GM19372 (cell line): ENCODE results near the gene GTPBP6.
A peak's percentile ranks its signal among the peaks of the same experiment; 100 is the strongest.

Source experiments
- ATAC-seq: cut with Tn5 transposase; IDR thresholded peaks from one replicate; pipeline ENCODE4 v1.9.1; 2021; ENCODE audit warnings: mild to moderate bottlenecking, low read depth, moderate library complexity; ENCODE audit not compliant: unreplicated experiment

Gene GTPBP6

GRCh38 chrX:318739-319578, at the start of gene GTPBP6:
TSS of gene GTPBP6 (minus strand) at chrX:318796. CDS start at chrX:318787, 9 bp downstream.
- peak; percentile 72 for ATAC-seq

GRCh38 chrX:367866-368265, 49.3 kb upstream of the GTPBP6 start:
- ATAC-seq, result no peak

GRCh38 chrX:367349-367748, 48.8 kb upstream of the GTPBP6 start:
- ATAC-seq, result no peak

GRCh38 chrX:363621-364375, 45.2 kb upstream of the GTPBP6 start:
- no peak for ATAC-seq

- ATAC-seq, result no peak
These were observed 44.5 kb upstream of the GTPBP6 start for GRCh38 chrX:362937-363620.

- no peak for ATAC-seq
These were observed 43.8 kb upstream of the GTPBP6 start for GRCh38 chrX:362351-362750.

GRCh38 chrX:361231-362145, 42.9 kb upstream of the GTPBP6 start:
- ATAC-seq, result no peak

GRCh38 chrX:360496-361150, 42.0 kb upstream of the GTPBP6 start:
- ATAC-seq, result no peak

- ATAC-seq, result no peak
These were observed 40.1 kb upstream of the GTPBP6 start for GRCh38 chrX:358651-359143.

- no peak for ATAC-seq
These were observed 39.3 kb upstream of the GTPBP6 start for GRCh38 chrX:357693-358471.

- no peak for ATAC-seq
These were observed 38.6 kb upstream of the GTPBP6 start for GRCh38 chrX:357035-357692.

- no peak for ATAC-seq
These were observed 37.9 kb upstream of the GTPBP6 start for GRCh38 chrX:356385-357034.

GRCh38 chrX:355329-356050, 36.9 kb upstream of the GTPBP6 start:
- ATAC-seq, result no peak

- no peak for ATAC-seq
These were observed 35.3 kb upstream of the GTPBP6 start for GRCh38 chrX:353566-354535.

GRCh38 chrX:352582-353314, 34.2 kb upstream of the GTPBP6 start:
- ATAC-seq, result no peak
